Colonic mucosa (tissue), 4 donors: ENCODE measurements around the gene MACROD2. TPM values are rescaled to one million over a fixed set of nuclear protein-coding genes. Genes with fewer than 3 reads are reported as not detected.

Experiments
- DNase-seq: peaks from one replicate; pipeline ENCODE4 v3.0.0-alpha.2; 2020
- H3K27ac ChIP-seq: fragments of 200-600 bp; one replicate; pipeline ENCODE4 v1.8.0; 2021
- H3K27me3 ChIP-seq: fragments of 200-600 bp; one replicate; pipeline ENCODE4 v1.8.0; 2021
- H3K36me3 ChIP-seq: fragments of 200-600 bp; one replicate; pipeline ENCODE4 v1.8.0; 2021
- H3K4me1 ChIP-seq: fragments of 200-600 bp; one replicate; pipeline ENCODE4 v1.8.0; 2021; ENCODE audit warnings: mild to moderate bottlenecking
- H3K4me3 ChIP-seq: fragments of 200-600 bp; one replicate; pipeline ENCODE4 v1.8.0; 2021
- H3K9ac ChIP-seq, 2 donors: one replicate each; pipeline ENCODE4 v1.7.0; 2013; ENCODE audit warnings: control low read depth in 2 of 2, low read depth in 2 of 2, low read length in 2 of 2
- H3K9me3 ChIP-seq: fragments of 200-600 bp; one replicate; pipeline ENCODE4 v1.8.0; 2021
- intact Hi-C: fragments of 100-400 bp; cut with DNase I; formaldehyde crosslinking; loops from one replicate; pipeline ENCODE4 v1.14.1; 2022
- total RNA-seq, 2 donors: library from RNA; stranded (reverse); fragmentation: NEBNext Ultra II Directional in 1 of 2; extraction: Animal tissue kit (Norgen Biotek cat#: 25700) in 1 of 2; gene quantifications; one replicate each; pipeline ENCODE4 v1.2.1, GENCODE V29; 2021
- TF ChIP-seq, protein P1 (sequence below): fragments of 200-600 bp; IDR thresholded peaks from one replicate; pipeline ENCODE4 v1.8.0; 2022; ENCODE audit warnings: antibody characterized with exemption, mild to moderate bottlenecking
- donor health status: healthy.
- donor health status: DM: no; HTN: no; CAD: no.
- donor health status: DM: no; HTN: no; CAD: no.

MACROD2 gene
- total RNA-seq, 2 donors from 2014 or later: 3.2 to 3.3 TPM

DNA sequence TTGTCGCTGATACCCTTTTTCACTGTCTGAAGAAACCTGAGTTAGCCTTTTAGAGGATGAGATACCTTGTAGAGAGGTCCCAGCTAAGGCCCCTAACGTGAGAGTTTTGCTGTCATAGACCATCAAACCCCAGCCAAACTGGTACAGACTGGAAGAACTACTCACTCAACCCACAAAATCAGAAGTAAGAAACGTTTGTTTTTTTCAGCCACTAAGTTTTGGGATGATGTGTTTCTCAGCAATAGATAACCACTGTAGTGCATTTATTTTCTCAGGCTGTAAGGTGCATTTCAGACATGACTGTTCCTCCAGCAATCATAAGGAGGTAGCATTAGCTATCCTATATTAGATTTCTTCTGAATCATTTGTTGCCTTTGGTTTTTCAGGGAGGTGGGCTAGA lies 749.4 kb downstream of the MACROD2 start:
- no peak overlapping the region for H3K27ac ChIP-seq
- no peak overlapping the region for H3K4me3 ChIP-seq
- intact Hi-C loops: no loop called here
- DNase-seq: no peak
- no peaks in the 10 kb centered on the region for H3K4me1 ChIP-seq
- no peak overlapping the region for H3K9ac ChIP-seq
- H3K36me3 ChIP-seq: no peaks in the 10 kb centered on the region
- H3K27me3 ChIP-seq: no peaks in the 10 kb centered on the region
- H3K9me3 ChIP-seq: no peaks in the 10 kb centered on the region
- TF ChIP-seq, protein P1, sequence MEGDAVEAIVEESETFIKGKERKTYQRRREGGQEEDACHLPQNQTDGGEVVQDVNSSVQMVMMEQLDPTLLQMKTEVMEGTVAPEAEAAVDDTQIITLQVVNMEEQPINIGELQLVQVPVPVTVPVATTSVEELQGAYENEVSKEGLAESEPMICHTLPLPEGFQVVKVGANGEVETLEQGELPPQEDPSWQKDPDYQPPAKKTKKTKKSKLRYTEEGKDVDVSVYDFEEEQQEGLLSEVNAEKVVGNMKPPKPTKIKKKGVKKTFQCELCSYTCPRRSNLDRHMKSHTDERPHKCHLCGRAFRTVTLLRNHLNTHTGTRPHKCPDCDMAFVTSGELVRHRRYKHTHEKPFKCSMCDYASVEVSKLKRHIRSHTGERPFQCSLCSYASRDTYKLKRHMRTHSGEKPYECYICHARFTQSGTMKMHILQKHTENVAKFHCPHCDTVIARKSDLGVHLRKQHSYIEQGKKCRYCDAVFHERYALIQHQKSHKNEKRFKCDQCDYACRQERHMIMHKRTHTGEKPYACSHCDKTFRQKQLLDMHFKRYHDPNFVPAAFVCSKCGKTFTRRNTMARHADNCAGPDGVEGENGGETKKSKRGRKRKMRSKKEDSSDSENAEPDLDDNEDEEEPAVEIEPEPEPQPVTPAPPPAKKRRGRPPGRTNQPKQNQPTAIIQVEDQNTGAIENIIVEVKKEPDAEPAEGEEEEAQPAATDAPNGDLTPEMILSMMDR: no peak

DNA sequence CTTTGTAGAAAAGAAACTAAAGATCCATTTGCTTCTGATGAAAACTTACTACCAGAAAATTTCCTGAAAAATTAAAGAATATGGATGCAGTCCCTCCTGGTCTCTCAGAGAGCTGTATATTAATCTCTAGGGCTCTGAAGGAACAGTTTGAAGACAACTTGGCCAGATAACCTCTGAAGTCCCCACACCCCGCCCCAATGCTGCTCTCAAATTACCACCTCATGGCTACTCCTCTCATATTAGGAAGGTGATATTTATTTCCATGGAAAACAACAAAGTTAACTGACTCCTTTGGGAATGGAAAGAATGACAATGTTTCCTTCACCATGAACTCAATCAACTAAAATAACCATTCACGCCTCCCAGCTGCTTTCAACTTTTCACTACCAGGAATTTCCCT lies 750.5 kb downstream of the MACROD2 start:
- no peaks in the 10 kb centered on the region for H3K4me1 ChIP-seq
- intact Hi-C loops: no loop called here
- TF ChIP-seq, protein P1: no peak
- H3K9me3 ChIP-seq: no peaks in the 10 kb centered on the region
- H3K4me3 ChIP-seq: no peak overlapping the region
- no peaks in the 10 kb centered on the region for H3K27me3 ChIP-seq
- no peak overlapping the region for H3K9ac ChIP-seq
- no peak for DNase-seq
- H3K36me3 ChIP-seq: no peaks in the 10 kb centered on the region
- H3K27ac ChIP-seq: no peak overlapping the region

DNA sequence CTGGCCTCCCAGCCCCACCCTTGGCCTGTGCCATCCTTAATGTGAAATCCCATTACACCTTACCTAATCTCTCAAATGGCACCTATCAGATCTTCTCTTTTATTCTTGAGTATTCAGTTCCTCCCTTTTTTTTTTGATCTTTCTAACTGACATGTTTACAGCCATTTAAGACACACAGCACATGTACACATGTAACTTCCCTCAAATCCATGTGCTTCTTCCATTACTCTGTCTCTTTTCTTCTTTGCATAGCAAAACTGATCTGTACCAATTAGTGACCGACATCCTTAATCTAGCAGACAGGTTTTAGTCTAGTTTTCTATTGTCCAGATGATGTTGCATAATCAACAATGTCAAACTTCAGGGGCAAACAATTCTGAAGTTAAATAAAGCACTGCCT lies 755.9 kb downstream of the MACROD2 start:
- TF ChIP-seq, protein P1: no peak
- Histone ChIP-seq H3K36me3 (no peaks in the 10 kb centered on the region), H3K9me3 (no peaks in the 10 kb centered on the region), H3K4me1 (no peaks in the 10 kb centered on the region), H3K9ac (no peak overlapping the region), H3K4me3 (no peak overlapping the region), H3K27me3 (no peaks in the 10 kb centered on the region), H3K27ac (no peak overlapping the region)
- DNase-seq: no peak
- intact Hi-C loops: no loop called here

DNA sequence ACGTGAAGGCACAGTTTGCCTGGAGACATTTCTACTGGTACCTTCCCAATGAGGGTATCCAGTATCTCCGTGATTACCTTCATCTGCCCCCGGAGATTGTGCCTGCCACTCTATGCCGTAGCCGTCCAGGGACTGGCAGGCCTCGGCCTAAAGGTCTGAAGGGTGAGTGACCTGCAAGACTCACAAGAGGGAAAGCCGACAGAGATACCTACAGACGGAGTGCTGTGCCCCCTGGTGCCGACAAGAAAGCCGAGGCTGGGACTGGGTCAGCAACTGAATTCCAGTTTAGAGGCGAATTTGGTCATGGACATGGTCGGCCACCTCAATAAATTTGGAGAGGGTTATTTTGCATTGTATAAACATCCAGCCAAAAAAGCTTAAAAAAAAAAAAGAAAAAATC lies 762.4 kb downstream of the MACROD2 start:
- TF ChIP-seq, protein P1: no peak
- intact Hi-C loops: no loop called here

DNA sequence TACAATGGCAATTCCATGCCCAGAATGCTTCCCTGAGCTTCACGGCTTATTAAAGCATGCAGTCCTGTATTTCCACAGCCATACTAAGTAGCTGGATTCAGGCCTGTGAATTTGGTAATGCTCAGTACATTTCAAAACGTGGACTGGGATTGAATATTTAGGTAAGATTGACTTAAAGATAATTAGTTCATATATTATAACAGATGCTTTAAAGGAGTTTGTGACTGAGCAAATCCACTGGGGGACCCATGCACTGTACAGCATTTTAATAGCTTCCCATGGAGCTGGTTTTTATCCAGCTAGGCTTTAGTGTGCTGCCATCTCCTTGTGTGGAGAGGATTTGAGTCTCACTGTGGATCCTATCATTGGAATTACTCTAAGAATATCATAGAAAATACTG lies 763.0 kb downstream of the MACROD2 start:
- H3K36me3 ChIP-seq: no peaks in the 10 kb centered on the region
- no peak overlapping the region for H3K9ac ChIP-seq
- TF ChIP-seq, protein P1: no peak
- no peaks in the 10 kb centered on the region for H3K9me3 ChIP-seq
- no peak overlapping the region for H3K4me3 ChIP-seq
- H3K27ac ChIP-seq: no peak overlapping the region
- no peaks in the 10 kb centered on the region for H3K4me1 ChIP-seq
- no peaks in the 10 kb centered on the region for H3K27me3 ChIP-seq
- no peak for DNase-seq
- intact Hi-C loops: no loop called here

More for the DNA sequence above, 762.4 kb downstream of the MACROD2 start:
- no peaks in the 10 kb centered on the region for H3K9me3 ChIP-seq
- H3K27ac ChIP-seq: no peak overlapping the region
- no peak for DNase-seq
- H3K4me1 ChIP-seq: no peaks in the 10 kb centered on the region
- no peak overlapping the region for H3K9ac ChIP-seq
- no peaks in the 10 kb centered on the region for H3K36me3 ChIP-seq
- H3K27me3 ChIP-seq: no peaks in the 10 kb centered on the region
- H3K4me3 ChIP-seq: no peak overlapping the region

DNA sequence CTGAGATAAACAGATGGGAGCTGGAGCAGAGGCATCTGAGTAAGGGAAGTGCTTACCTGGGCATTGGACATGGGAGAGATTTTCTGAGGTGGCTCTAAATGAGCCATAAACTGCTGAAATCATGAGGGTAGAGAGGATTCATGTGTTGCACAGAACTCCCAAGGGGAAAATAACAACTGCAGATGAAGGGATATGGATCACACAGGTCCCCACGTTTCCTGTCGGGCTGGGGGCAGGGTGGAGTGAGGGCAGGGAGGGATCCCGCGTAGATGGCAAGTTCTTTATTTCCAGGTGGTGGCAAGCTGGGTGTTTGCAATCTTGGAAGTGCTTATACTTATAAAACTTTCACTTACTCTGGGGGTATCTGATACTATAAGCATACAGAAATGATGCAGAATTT lies 764.7 kb downstream of the MACROD2 start:
- Histone ChIP-seq H3K4me1 (no peaks in the 10 kb centered on the region), H3K27me3 (no peaks in the 10 kb centered on the region), H3K36me3 (no peaks in the 10 kb centered on the region), H3K4me3 (no peak overlapping the region), H3K9me3 (no peaks in the 10 kb centered on the region), H3K27ac (no peak overlapping the region), H3K9ac (no peak overlapping the region)
- TF ChIP-seq, protein P1: no peak
- intact Hi-C loops: no loop called here
- no peak for DNase-seq
